Stimulated activated naive CD4-positive, alpha-beta T cell treated with Interleukin-2 at 50 U/mL for 16 hours (primary cell): ENCODE results near the gene GFAP.

ENCODE experiments used
- DNase-seq: peaks from one replicate; lab custom pipeline; 2025; lab: John Stamatoyannopoulos, UW

Gene GFAP

DNA sequence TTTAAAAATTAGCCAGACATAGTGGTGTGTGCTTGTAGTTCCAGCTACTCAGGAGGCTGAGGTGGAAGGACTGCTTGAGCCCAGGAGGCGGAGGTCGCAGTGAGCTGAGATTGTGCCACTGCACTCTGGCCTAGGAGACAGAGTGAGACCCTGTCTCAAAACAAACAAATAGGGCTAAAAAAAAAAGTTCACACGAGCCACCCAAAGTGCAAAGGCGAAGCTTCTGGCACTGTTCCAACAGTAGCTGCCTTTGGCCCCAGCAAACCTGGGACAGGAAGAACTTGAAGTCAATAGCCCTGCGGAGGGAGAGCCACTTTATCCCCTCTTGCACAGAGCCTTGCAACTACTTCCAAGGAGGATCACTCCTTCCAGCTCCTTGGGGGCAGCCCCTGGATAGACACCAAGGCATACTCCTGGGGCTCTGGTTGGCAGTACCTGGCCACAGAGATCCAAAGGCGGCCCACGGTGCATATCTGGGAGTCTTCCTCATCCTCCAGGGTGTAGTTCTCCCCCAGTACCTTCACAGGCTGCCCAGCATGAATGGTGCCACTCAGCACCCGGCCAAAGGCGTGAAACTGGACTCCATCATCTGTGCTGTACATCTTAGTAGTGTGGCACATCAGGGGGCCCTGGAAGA lies 52.9 kb downstream of the GFAP start:
- DNase-seq = no peak

DNA sequence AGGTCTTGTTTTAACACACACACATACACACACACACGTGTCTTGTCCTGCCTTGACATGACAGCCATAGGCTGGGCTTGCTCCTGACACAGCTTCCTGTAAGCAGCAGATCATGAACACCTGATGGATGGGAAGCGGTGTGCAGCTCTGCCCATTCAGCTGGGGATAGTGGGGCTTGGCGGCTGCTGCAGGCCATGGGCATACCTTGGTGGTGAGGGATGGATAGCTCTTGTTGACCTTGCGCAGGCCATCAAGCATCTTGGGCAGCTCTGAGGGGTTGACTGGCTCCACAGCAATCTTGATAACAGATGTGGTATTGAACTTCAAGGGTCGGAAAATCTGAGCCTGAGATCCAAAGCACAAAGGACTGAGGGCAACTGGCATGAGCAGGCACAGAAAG lies 55.6 kb downstream of the GFAP start:
- DNase-seq = no peak

DNA sequence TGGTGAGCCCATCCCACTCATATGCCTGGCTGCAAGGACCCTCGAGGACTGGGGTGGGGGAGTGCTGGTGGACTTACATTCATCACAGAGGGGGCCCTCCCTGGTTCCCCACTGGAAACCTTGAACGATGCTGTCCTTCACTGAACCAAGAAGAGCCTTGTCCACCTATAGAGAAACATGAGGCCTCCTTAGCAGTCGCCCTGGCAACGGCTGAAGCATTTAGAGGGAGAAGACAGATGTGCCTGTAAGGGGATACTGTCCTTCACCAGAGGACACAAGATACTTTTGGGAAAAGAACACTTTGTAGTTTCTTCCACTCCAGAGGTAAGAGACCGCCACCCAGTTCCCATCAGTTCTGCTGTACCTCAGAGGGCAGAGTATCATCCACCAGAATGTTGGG lies 61.1 kb downstream of the GFAP start:
- no peak for DNase-seq
